ENCODE data around the gene TUBGCP3.

The TUBGCP3 gene

GRCh38 chr13:112519517-112520060 lies 68.4 kb downstream of the TUBGCP3 start:
- TF ChIP-seq, protein P1, sequence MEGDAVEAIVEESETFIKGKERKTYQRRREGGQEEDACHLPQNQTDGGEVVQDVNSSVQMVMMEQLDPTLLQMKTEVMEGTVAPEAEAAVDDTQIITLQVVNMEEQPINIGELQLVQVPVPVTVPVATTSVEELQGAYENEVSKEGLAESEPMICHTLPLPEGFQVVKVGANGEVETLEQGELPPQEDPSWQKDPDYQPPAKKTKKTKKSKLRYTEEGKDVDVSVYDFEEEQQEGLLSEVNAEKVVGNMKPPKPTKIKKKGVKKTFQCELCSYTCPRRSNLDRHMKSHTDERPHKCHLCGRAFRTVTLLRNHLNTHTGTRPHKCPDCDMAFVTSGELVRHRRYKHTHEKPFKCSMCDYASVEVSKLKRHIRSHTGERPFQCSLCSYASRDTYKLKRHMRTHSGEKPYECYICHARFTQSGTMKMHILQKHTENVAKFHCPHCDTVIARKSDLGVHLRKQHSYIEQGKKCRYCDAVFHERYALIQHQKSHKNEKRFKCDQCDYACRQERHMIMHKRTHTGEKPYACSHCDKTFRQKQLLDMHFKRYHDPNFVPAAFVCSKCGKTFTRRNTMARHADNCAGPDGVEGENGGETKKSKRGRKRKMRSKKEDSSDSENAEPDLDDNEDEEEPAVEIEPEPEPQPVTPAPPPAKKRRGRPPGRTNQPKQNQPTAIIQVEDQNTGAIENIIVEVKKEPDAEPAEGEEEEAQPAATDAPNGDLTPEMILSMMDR (IDR thresholded peaks at IDR 0.05; ENCODE audit: insufficient read depth, missing control alignments): no peak
- DNase-seq (ENCODE audit: insufficient read length, low spot score) (no peak), FAIRE-seq (no peak)

GRCh38 chr13:112516218-112516617 lies 71.7 kb downstream of the TUBGCP3 start:
- TF ChIP-seq, protein P1 (IDR thresholded peaks at IDR 0.05; ENCODE audit: insufficient read depth, missing control alignments): no peak
- FAIRE-seq (no peak), DNase-seq (ENCODE audit: insufficient read length, low spot score) (no peak)

DNA sequence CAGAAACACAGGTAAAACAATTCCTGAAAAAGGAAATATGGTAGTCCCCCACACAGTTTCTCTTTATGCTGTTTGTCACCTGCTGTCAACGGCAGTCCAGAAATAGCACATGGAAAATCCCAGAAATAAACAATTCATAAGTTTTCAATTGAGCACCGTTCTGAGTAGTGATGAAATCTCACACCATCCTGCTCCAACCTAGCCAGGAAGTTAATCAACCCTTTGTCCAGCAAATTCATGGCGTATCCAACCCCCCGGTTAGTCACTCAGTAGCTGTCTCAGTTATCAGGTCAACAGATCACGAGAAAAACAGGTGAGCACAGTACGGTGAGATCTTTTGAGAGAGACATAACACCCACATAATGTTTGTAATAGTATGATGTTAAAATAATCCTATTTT lies 74.2 kb downstream of the TUBGCP3 start:
- TF ChIP-seq, protein P1 (IDR thresholded peaks at IDR 0.05; ENCODE audit: insufficient read depth, missing control alignments): no peak
- FAIRE-seq: no peak
- DNase-seq (ENCODE audit: insufficient read length, low spot score): no peak

GRCh38 chr13:112510987-112511685 lies 76.8 kb downstream of the TUBGCP3 start:
- DNase-seq (ENCODE audit: insufficient read length, low spot score) (no peak), FAIRE-seq (no peak)
- TF ChIP-seq, protein P1 (IDR thresholded peaks at IDR 0.05; ENCODE audit: insufficient read depth, missing control alignments): no peak

- TF ChIP-seq, protein P1 (IDR thresholded peaks at IDR 0.05; ENCODE audit: insufficient read depth, missing control alignments): peak; percentile 32
- FAIRE-seq: no peak
- peak; percentile 40 for DNase-seq (ENCODE audit: insufficient read length, low spot score)
These were observed 77.8 kb downstream of the TUBGCP3 start for GRCh38 chr13:112510002-112510780.

- no peak for FAIRE-seq
- no peak for DNase-seq (ENCODE audit: insufficient read length, low spot score)
- TF ChIP-seq, protein P1 (IDR thresholded peaks at IDR 0.05; ENCODE audit: insufficient read depth, missing control alignments): no peak
These were observed 78.8 kb downstream of the TUBGCP3 start for GRCh38 chr13:112509190-112509589.
